ENCODE results near the gene NACC2. TPM values are rescaled to one million over a fixed set of nuclear protein-coding genes. Genes with fewer than 3 reads are reported as not detected.

The NACC2 gene
- total and polyA plus RNA-seq, 2 of the 8 experiments (the other 6 are each of a cell fraction or from before 2014, with no cell fraction given): 8.3 to 14.0 TPM

- no peak for TF ChIP-seq FOSL1 (IDR thresholded peaks at IDR 0.05; ENCODE audit: insufficient read depth, low read depth, low read length)
- TF ChIP-seq JUN (IDR thresholded peaks at IDR 0.05; ENCODE audit: low read depth, low read length): no peak
Observed at GRCh38 chr9:136111910-136112309, 16.8 kb upstream of the NACC2 start (continued).
